GM18873 (cell line): ENCODE measurements around the gene MAGEB5.
"Not testable (repeated sequence)": the region's sequence is repeated elsewhere in the genome, so short reads cannot be mapped to it uniquely, and the experiment has no call there.

Source experiments
- ATAC-seq: cut with Tn5 transposase; IDR thresholded peaks from one replicate; pipeline ENCODE4 v1.9.1; 2021; ENCODE audit warnings: mild to moderate bottlenecking, moderate library complexity, moderate number of reproducible peaks; ENCODE audit not compliant: unreplicated experiment, low FRiP score

MAGEB5 gene, protein sequence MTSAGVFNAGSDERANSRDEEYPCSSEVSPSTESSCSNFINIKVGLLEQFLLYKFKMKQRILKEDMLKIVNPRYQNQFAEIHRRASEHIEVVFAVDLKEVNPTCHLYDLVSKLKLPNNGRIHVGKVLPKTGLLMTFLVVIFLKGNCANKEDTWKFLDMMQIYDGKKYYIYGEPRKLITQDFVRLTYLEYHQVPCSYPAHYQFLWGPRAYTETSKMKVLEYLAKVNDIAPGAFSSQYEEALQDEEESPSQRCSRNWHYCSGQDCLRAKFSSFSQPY

DNA sequence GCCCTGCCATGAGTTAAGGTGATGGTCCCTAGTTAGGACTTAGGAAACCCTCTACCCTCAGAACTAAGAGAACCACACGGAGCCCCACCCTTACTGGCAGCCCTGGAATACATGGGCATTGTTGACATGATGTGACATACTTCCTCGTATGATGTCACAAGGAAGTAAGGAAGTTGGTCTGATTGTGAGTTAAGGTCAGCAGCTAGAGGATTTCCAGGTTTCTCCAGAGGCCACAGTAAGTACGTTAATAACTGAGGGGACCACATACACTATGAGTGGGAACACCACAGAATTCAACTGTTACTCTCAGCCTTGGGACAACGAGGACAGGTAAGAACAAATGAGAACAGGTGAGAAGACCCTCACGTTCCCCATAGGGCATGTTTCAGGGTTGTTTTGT is at the start of gene MAGEB5:
Gene MAGEB5, plus strand, starts transcription at position 301 of the 400 bp plus-strand sequence. CDS start 1,133 bp downstream, outside the sequence.
- no peak for ATAC-seq

DNA sequence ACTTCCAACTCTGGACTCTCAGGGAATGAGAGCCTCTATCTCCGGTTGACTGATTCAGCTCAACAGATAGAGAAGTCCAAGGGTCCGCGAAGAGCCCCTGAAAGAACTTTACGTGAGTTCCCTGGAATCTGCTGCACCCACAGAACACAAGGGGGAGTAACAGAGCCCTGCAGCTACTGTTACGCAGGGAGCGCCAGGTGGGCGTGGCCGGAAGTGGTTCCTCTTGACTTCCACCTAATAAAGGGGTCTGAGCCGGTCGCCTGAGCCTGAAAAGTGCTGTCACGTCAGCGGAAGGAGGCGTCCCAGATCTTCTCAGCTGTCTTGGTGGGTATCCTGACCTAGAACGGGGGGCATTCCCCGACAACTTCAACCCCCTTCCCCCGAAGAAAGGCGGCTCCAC is 23.8 kb upstream of the MAGEB5 start, which contains the start of gene MAGEB6:
Gene MAGEB6, plus strand, starts transcription at position 237 of the 400 bp plus-strand sequence. CDS start 1,407 bp downstream, outside the sequence.
- no peak for ATAC-seq

DNA sequence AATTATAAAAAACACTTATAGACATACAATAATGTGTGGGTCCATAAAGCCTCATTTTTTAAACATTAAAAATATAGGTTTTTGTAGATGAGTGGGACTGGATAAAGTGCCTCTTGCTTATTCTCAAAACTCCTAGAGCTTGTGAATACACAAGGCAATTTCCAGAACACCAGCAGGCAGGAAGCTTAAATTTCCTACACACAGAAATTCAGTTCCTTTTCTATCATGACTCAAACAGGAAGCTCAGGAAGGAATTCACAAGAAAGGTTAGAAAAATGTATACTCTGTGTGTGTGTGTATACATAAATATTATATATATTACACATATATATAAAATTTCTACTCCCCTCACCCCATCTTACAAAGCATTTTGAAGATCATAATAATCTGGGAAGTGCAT is 12.4 kb upstream of the MAGEB5 start:
- ATAC-seq, result no peak

DNA sequence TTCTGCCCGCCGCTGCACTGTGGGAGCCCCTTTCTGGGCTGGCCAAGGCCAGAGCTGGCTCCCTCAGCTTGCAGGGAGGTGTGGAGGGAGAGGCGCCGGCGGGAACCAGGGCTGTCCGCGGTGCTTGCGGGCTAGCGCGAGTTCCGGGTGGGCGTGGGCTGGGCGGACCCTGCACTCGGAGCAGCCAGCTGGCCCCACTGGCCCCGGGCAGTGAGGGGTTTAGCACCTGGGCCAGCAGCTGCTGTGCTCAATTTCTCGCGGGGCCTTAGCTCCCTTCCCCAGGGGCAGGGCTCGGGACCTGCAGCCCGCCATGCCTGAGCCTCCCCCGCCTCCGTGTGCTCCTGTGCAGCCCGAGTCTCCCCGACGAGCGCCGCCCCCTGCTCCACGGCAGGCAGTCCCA is 11.3 kb upstream of the MAGEB5 start:
- not testable (repeated sequence) for ATAC-seq

DNA sequence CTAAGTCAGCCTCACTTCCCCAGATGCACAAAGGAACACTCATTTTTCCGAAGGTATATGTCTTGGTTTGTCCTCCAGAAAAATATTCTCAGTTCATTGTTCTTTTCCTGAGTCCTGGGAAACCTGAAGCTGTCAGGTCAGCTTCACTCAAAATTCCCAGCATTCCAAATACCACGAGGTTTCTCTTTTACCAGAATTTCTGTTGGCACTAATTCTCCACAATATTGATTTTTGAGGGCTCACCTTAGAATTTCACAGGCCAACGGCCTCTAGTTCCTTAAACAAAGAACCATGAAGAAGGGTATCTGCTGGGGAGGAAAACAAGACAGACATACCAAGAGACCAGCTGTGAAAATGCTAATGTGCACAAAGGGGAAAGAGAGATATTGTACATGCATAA is 8.0 kb upstream of the MAGEB5 start:
- no peak for ATAC-seq

DNA sequence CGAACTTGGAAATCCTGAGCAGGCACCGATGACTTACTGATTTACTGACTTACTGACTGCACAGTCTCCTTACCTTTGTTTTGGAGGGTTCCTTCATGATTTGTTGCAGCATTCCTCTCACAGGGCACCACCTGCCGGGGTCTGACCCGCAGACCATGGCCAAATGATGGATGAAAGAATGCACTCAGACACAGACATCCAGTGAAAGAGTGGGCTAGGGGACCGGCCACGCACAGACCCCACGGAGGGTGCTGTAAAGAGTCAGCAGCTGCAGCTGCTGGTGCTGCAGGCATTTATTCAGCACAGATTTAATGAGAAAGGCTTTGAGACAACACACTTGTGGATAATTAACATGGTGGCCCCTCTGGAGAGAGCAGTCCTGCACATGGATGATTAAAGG is 3.4 kb downstream of the MAGEB5 start:
- ATAC-seq, result no peak

DNA sequence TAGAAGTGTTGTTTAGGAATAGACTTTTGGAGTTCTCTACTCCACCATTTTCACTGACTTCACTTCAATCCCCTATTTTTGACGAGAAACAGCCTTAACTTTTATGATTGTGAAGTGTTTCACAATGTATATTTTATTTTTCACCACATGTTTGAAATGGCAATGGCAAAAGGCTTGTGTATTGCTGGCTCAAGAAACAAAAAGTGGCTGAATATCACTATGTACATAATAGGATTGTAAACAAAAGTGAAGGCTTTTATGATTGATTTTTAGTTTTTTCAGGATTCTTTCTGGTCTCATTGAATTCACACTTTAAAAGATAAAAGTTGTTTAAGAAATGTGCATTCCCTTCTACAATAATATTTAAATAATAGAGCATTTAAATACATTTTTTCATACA is 18.2 kb downstream of the MAGEB5 start:
- no peak for ATAC-seq

DNA sequence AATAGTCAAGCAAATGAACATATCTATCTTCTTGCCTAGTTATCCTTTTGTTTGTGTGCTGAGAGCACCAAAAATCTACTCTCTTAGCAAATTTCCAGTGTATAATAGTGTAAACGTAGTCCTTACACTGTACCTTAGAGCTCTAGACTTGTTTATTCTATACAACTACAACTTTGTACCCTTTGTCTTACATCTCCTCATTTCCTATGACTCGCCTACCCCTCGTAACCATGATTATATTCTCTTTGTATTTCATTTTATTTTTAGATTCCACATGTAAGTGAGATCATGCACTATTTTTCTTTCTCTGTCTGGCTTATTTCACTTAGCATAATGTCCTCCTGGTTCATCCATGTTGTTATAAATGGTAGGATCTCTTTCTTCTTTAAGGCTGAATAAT is 37.6 kb downstream of the MAGEB5 start:
- no peak for ATAC-seq

DNA sequence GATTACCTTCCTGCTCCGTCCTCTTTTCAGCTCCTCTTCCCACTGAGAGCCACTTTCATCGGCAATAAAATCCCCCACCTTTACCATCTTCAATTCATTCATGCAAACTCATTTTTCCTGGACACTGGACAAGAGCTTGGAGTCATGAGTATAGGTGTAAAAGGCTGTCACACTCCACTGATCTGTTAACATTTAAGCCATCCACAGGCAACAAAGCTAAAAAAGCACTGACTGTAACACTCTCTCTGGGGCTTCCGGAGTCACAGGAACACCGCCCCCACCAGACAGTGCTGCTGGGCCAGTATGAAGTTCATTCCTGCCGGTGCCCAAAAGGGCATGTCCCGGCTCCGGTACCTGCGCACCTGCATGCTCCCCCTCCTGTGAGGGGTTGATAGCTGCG is 38.5 kb downstream of the MAGEB5 start:
- no peak for ATAC-seq

DNA sequence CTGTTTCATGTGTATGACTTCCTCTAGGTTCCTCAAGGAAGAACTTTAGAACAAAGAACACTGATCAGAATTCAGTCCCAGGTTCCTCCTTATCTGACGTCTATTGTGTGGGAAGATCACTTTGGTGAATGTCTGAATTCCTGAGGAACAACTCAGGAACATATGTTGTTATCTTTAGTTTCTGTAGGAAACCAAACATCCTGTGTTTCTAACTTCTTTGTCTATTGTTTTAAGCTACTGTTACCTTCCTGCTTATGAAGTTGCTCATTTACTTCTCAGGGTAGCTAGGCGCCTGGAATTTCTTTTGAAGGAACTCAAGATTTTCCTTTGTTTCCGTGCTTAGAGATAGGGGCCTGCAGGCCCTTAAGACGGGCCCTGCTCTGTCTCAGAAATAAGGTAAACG is 46.2 kb downstream of the MAGEB5 start:
- ATAC-seq, result no peak
